Fibroblast of lung (primary cell): ENCODE measurements around the gene SHC1. TPM values are rescaled to one million over a fixed set of nuclear protein-coding genes. Genes with fewer than 3 reads are reported as not detected.

Source experiments
- DNase-seq, 2 donors: peaks; one replicate each; pipeline versions ENCODE4 v3.0.0 to v3.0.0-alpha.2; 2010; ENCODE audit warnings: low read depth in 2 of 2
- H2AFZ ChIP-seq: 2 replicates; pipeline ENCODE4 v1.5.1; 2012; ENCODE audit warnings: low read length, control low read depth, inconsistent platforms
- H3K27ac ChIP-seq: 2 replicates; pipeline ENCODE4 v1.5.1; 2011; ENCODE audit warnings: low read length, control low read depth; ENCODE audit not compliant: insufficient read depth
- H3K27me3 ChIP-seq: 2 replicates; pipeline ENCODE4 v1.5.1; 2011; ENCODE audit warnings: mild to moderate bottlenecking, low read length; ENCODE audit not compliant: control insufficient read depth, insufficient read depth
- H3K36me3 ChIP-seq: 2 replicates; pipeline ENCODE4 v1.5.1; 2011; ENCODE audit warnings: low read length; ENCODE audit not compliant: control insufficient read depth, insufficient read depth
- H3K4me1 ChIP-seq: 2 replicates; pipeline ENCODE4 v1.5.1; 2011; ENCODE audit warnings: low read length; ENCODE audit not compliant: control insufficient read depth, insufficient read depth; ENCODE audit errors: extremely low read depth
- H3K4me2 ChIP-seq: 2 replicates; pipeline ENCODE4 v1.5.1; 2011; ENCODE audit warnings: low read length, control low read depth; ENCODE audit not compliant: insufficient read depth; ENCODE audit errors: extremely low read depth
- H3K4me3 ChIP-seq, 4 experiments: fragments of 200-600 bp in 1 of 4; sonication (generic) in 1 of 4; replicated peaks in 1 of 4; 2 replicates each; pipeline ENCODE4 v1.5.1; 2011 to 2016; ENCODE audit warnings: low read length in 4 of 4, low read depth in 3 of 4, mild to moderate bottlenecking in 3 of 4, control low read depth in 2 of 4, inconsistent platforms in 1 of 4, mixed read lengths in 1 of 4; ENCODE audit not compliant: insufficient read depth in 1 of 4; ENCODE audit errors: control extremely low read depth in 1 of 4
- H3K79me2 ChIP-seq: 2 replicates; pipeline ENCODE4 v1.5.1; 2012; ENCODE audit warnings: mild to moderate bottlenecking, low read length, inconsistent platforms; ENCODE audit not compliant: control insufficient read depth, insufficient read depth
- H3K9ac ChIP-seq: 2 replicates; pipeline ENCODE4 v1.5.1; 2011; ENCODE audit warnings: mild to moderate bottlenecking, low read length, control low read depth; ENCODE audit not compliant: insufficient read depth
- H3K9me3 ChIP-seq: 2 replicates; pipeline ENCODE4 v1.5.1; 2012; ENCODE audit warnings: low read depth, low read length; ENCODE audit not compliant: control insufficient read depth, insufficient read depth
- H4K20me1 ChIP-seq: 2 replicates; pipeline ENCODE4 v1.5.1; 2011; ENCODE audit warnings: low read length; ENCODE audit not compliant: control insufficient read depth, insufficient read depth; ENCODE audit errors: extremely low read depth
- EZH2 ChIP-seq: IDR thresholded peaks from 2 replicates; pipeline ENCODE4 v1.5.1; 2012; ENCODE audit warnings: low read length, control low read depth, mild to moderate bottlenecking; ENCODE audit errors: missing control alignments
- polyA plus RNA-seq, 2 donors: library from polyadenylated mRNA; depleted of rRNA in 1 of 2; stranded (reverse) in 1 of 2; unstranded in 1 of 2; fragments of >200 nt; gene quantifications; 2 replicates each; pipeline ENCODE4 v1.2.1, GENCODE V29; 2011 to 2012; ENCODE audit warnings: missing spikeins in 1 of 2
- total RNA-seq: library from RNA; depleted of rRNA; stranded (reverse); fragments of >200 nt; gene quantifications from 2 replicates; pipeline ENCODE4 v1.2.1, GENCODE V29; 2014
- TF ChIP-seq, protein P1 (sequence below), 2 donors: IDR thresholded peaks in 1 of 2; conservative IDR thresholded peaks in 1 of 2; 1 replicate in 1 of 2; 2 replicates in 1 of 2; pipeline ENCODE4 v1.5.1; 2011 to 2012; ENCODE audit warnings: low read length in 2 of 2, control low read depth in 1 of 2, inconsistent platforms in 1 of 2, low read depth in 1 of 2, mild to moderate bottlenecking in 1 of 2

The SHC1 gene
- total and polyA plus RNA-seq, 2 donors (not counting 1 experiment from before 2014, with no cell fraction given), result 245 to 277 TPM

DNA sequence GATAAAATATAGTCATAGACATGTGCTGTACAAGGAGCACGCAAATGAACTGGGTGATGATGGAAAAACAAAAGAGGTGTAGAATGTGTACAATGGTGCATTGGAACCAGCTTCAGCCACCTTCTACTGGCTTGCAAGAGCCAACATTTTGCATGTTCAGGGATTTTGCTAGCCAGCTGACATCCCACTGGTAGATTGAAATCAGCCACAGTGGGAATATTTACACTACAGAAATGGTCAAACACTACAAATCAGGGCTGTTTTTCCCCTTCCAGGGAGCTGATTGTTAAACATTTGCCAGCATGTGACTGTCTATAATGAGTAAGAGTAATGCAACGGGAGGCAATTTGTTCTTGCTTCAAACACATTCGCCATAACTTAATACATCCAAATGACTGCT is 57.3 kb downstream of the SHC1 start:
- Histone ChIP-seq H4K20me1 (no peaks in the 10 kb centered on the region), H3K4me3 (no peak overlapping the region), H3K36me3 (no peaks in the 10 kb centered on the region), H3K9ac (no peak overlapping the region), H3K9me3 (no peaks in the 10 kb centered on the region), H3K79me2 (no peaks in the 10 kb centered on the region), H3K4me2 (no peak overlapping the region), H3K27ac (no peak overlapping the region), H3K27me3 (no peaks in the 10 kb centered on the region), H2AFZ (no peak overlapping the region), H3K4me1 (no peaks in the 10 kb centered on the region)
- TF ChIP-seq, protein P1, sequence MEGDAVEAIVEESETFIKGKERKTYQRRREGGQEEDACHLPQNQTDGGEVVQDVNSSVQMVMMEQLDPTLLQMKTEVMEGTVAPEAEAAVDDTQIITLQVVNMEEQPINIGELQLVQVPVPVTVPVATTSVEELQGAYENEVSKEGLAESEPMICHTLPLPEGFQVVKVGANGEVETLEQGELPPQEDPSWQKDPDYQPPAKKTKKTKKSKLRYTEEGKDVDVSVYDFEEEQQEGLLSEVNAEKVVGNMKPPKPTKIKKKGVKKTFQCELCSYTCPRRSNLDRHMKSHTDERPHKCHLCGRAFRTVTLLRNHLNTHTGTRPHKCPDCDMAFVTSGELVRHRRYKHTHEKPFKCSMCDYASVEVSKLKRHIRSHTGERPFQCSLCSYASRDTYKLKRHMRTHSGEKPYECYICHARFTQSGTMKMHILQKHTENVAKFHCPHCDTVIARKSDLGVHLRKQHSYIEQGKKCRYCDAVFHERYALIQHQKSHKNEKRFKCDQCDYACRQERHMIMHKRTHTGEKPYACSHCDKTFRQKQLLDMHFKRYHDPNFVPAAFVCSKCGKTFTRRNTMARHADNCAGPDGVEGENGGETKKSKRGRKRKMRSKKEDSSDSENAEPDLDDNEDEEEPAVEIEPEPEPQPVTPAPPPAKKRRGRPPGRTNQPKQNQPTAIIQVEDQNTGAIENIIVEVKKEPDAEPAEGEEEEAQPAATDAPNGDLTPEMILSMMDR (conservative IDR thresholded peaks at IDR 0.05 in 1 of 2, IDR thresholded peaks at IDR 0.05 in 1 of 2; ENCODE audit: low read depth in 1 of 2, low read length in 2 of 2), result no peak
- TF ChIP-seq EZH2, result no peak
- no peak for DNase-seq

DNA sequence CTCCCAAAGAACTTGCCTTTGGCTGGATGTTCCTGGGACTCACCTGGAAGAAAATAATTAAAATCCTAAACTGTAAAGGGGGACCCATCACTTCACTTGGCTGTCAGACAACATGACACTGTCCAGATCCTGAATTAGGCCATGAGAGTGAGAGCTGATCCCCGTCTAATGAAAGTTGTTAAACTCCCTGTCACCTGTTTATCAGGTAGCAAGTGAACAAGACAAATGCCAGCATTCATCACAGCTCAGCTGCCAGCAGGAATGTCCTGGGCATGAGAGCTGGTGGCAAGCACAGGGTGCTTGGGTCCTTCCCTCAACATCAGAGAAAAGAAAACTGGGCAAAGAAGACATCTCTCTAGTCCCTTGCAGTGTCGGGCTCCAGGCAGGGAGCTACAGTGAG is 57.8 kb downstream of the SHC1 start:
- no peak for DNase-seq
- no peaks in the 10 kb centered on the region for H3K9me3 ChIP-seq
- no peaks in the 10 kb centered on the region for H3K4me1 ChIP-seq
- H3K79me2 ChIP-seq, result no peaks in the 10 kb centered on the region
- no peak overlapping the region for H3K4me3 ChIP-seq
- no peak overlapping the region for H3K4me2 ChIP-seq
- H3K27ac ChIP-seq, result no peak overlapping the region
- H2AFZ ChIP-seq, result no peak overlapping the region
- H3K27me3 ChIP-seq, result no peaks in the 10 kb centered on the region
- TF ChIP-seq EZH2, result no peak
- TF ChIP-seq, protein P1 (conservative IDR thresholded peaks at IDR 0.05 in 1 of 2, IDR thresholded peaks at IDR 0.05 in 1 of 2; ENCODE audit: low read depth in 1 of 2, low read length in 2 of 2), result no peak
- no peaks in the 10 kb centered on the region for H4K20me1 ChIP-seq
- no peaks in the 10 kb centered on the region for H3K36me3 ChIP-seq
- no peak overlapping the region for H3K9ac ChIP-seq

Other genes with a start within 250 kb of the SHC1 start
- gene KCNN3, start 100.5 kb downstream of the SHC1 start, total RNA-seq, result not detected in 2 replicates
- not detected in 2 replicates for gene KCNN3, start 100.5 kb downstream of the SHC1 start, polyA plus RNA-seq
- 8.5 and 10.1 TPM in 2 replicates for gene PMVK, start 34.0 kb downstream of the SHC1 start, total RNA-seq
- gene PMVK, start 34.0 kb downstream of the SHC1 start, polyA plus RNA-seq, result 25.1 and 33.5 TPM in 2 replicates
- 106 and 113 TPM in 2 replicates for gene PBXIP1, start 14.6 kb downstream of the SHC1 start, total RNA-seq
- 21.1 and 32.8 TPM in 2 replicates for gene PBXIP1, start 14.6 kb downstream of the SHC1 start, polyA plus RNA-seq
- 19.3 and 28.1 TPM in 2 replicates for gene PYGO2, start 9.0 kb downstream of the SHC1 start, total RNA-seq
- 15.3 and 17.4 TPM in 2 replicates for gene PYGO2, start 9.0 kb downstream of the SHC1 start, polyA plus RNA-seq
- gene CKS1B, start 3.9 kb upstream of the SHC1 start, total RNA-seq, result 23.9 and 40.3 TPM in 2 replicates
- 55.4 and 176 TPM in 2 replicates for gene CKS1B, start 3.9 kb upstream of the SHC1 start, polyA plus RNA-seq
- 20.5 and 24.9 TPM in 2 replicates for gene FLAD1, start 12.6 kb upstream of the SHC1 start, total RNA-seq
- 11.8 and 20.1 TPM in 2 replicates for gene FLAD1, start 12.6 kb upstream of the SHC1 start, polyA plus RNA-seq
- 0.26 TPM in 1 of 2 replicates, not detected in the other for gene LENEP, start 22.8 kb upstream of the SHC1 start, total RNA-seq
- not detected in 2 replicates for gene LENEP, start 22.8 kb upstream of the SHC1 start, polyA plus RNA-seq
- gene ZBTB7B, start 32.1 kb upstream of the SHC1 start, total RNA-seq, result 12.3 and 19.3 TPM in 2 replicates
- 6.2 and 7.0 TPM in 2 replicates for gene ZBTB7B, start 32.1 kb upstream of the SHC1 start, polyA plus RNA-seq
- gene DCST2, start 63.0 kb upstream of the SHC1 start, total RNA-seq, result under 0.01 and 0.17 TPM in 2 replicates
- gene DCST2, start 63.0 kb upstream of the SHC1 start, polyA plus RNA-seq, result 0.06 and 0.10 TPM in 2 replicates
- not detected in 2 replicates for gene DCST1, start 63.1 kb upstream of the SHC1 start, total RNA-seq
- not detected in 2 replicates for gene DCST1, start 63.1 kb upstream of the SHC1 start, polyA plus RNA-seq
- gene ADAM15, start 80.6 kb upstream of the SHC1 start, total RNA-seq, result 49.1 and 58.5 TPM in 2 replicates
- gene ADAM15, start 80.6 kb upstream of the SHC1 start, polyA plus RNA-seq, result 19.5 and 28.9 TPM in 2 replicates
- gene EFNA4, start 93.0 kb upstream of the SHC1 start, total RNA-seq, result 2.8 and 3.8 TPM in 2 replicates
- 2.6 and 4.3 TPM in 2 replicates for gene EFNA4, start 93.0 kb upstream of the SHC1 start, polyA plus RNA-seq
- gene EFNA3, start 108.1 kb upstream of the SHC1 start, total RNA-seq, result 0.33 and 0.51 TPM in 2 replicates
- 0.16 and 0.30 TPM in 2 replicates for gene EFNA3, start 108.1 kb upstream of the SHC1 start, polyA plus RNA-seq
- gene EFNA1, start 157.1 kb upstream of the SHC1 start, total RNA-seq, result 0.26 TPM in 1 of 2 replicates, not detected in the other
- 0.06 and 0.07 TPM in 2 replicates for gene EFNA1, start 157.1 kb upstream of the SHC1 start, polyA plus RNA-seq
- 35.4 and 61.1 TPM in 2 replicates for gene SLC50A1, start 165.1 kb upstream of the SHC1 start, total RNA-seq
- 29.4 and 36.0 TPM in 2 replicates for gene SLC50A1, start 165.1 kb upstream of the SHC1 start, polyA plus RNA-seq
- 27.7 and 40.5 TPM in 2 replicates for gene DPM3, start 169.8 kb upstream of the SHC1 start, total RNA-seq
- 31.9 and 35.4 TPM in 2 replicates for gene DPM3, start 169.8 kb upstream of the SHC1 start, polyA plus RNA-seq
- 122 and 125 TPM in 2 replicates for gene KRTCAP2, start 202.6 kb upstream of the SHC1 start, total RNA-seq
- gene KRTCAP2, start 202.6 kb upstream of the SHC1 start, polyA plus RNA-seq, result 123 and 134 TPM in 2 replicates
- 3.1 and 4.0 TPM in 2 replicates for gene TRIM46, start 203.1 kb upstream of the SHC1 start, total RNA-seq
- gene TRIM46, start 203.1 kb upstream of the SHC1 start, polyA plus RNA-seq, result 1.9 and 2.2 TPM in 2 replicates
- 36.8 and 38.3 TPM in 2 replicates for gene THBS3, start 237.2 kb upstream of the SHC1 start, total RNA-seq
- gene THBS3, start 237.2 kb upstream of the SHC1 start, polyA plus RNA-seq, result 30.0 and 39.6 TPM in 2 replicates
- 36.7 and 46.6 TPM in 2 replicates for gene MTX1, start 237.9 kb upstream of the SHC1 start, total RNA-seq
- 42.2 and 52.4 TPM in 2 replicates for gene MTX1, start 237.9 kb upstream of the SHC1 start, polyA plus RNA-seq